CD14-positive monocyte (primary cell): ENCODE data around the gene DESI1. TPM values are rescaled to one million over a fixed set of nuclear protein-coding genes. Genes with fewer than 3 reads are reported as not detected.

ENCODE experiments used
- DNase-seq, 3 donors: peaks; one replicate each; pipeline ENCODE4 v3.0.0-alpha.2; 2011 to 2022
- H2AFZ ChIP-seq: 2 replicates; pipeline ENCODE4 v1.6.0; 2012; ENCODE audit warnings: mild to moderate bottlenecking, low read depth, low read length, inconsistent platforms; ENCODE audit not compliant: insufficient read depth, poor library complexity, severe bottlenecking
- H3K27ac ChIP-seq, 2 donors: 1 replicate in 1 of 2; 2 replicates in 1 of 2; pipeline ENCODE4 v1.5.1; 2012 to 2013; ENCODE audit warnings: low read length in 2 of 2, control low read depth in 1 of 2, inconsistent platforms in 1 of 2, low read depth in 1 of 2, mild to moderate bottlenecking in 1 of 2
- H3K27me3 ChIP-seq, 2 donors: one replicate each; pipeline versions ENCODE4 v1.6.0 to v1.6.1; 2011 to 2013; ENCODE audit warnings: low read length in 2 of 2; ENCODE audit not compliant: control insufficient read depth in 2 of 2, insufficient read depth in 2 of 2
- H3K36me3 ChIP-seq, 2 donors: replicated peaks in 1 of 2; 1 replicate in 1 of 2; 2 replicates in 1 of 2; pipeline versions ENCODE4 v1.5.1 to v1.6.1; 2012 to 2013; ENCODE audit warnings: low read length in 2 of 2, control low read depth in 1 of 2, inconsistent platforms in 1 of 2, mild to moderate bottlenecking in 1 of 2; ENCODE audit not compliant: insufficient read depth in 2 of 2, control insufficient read depth in 1 of 2
- H3K4me1 ChIP-seq, 2 donors: 1 replicate in 1 of 2; 2 replicates in 1 of 2; pipeline versions ENCODE4 v1.5.1 to v1.6.1; 2012 to 2013; ENCODE audit warnings: low read length in 2 of 2, control low read depth in 1 of 2, inconsistent platforms in 1 of 2, mild to moderate bottlenecking in 1 of 2, moderate library complexity in 1 of 2; ENCODE audit not compliant: insufficient read depth in 2 of 2, control insufficient read depth in 1 of 2
- H3K4me2 ChIP-seq: replicated peaks from 2 replicates; pipeline ENCODE3; 2012; ENCODE audit warnings: low read length, moderate library complexity, mild to moderate bottlenecking; ENCODE audit not compliant: poor library complexity, severe bottlenecking; ENCODE audit errors: extremely low read depth
- H3K4me3 ChIP-seq, 3 experiments: fragments of 200-600 bp in 1 of 3; sonication (generic) in 1 of 3; replicated peaks in 1 of 3; 1 replicate in 2 of 3; 2 replicates in 1 of 3; pipeline ENCODE4 v1.5.1; 2011 to 2013; ENCODE audit warnings: low read length in 3 of 3, mild to moderate bottlenecking in 3 of 3, control low read depth in 2 of 3, low read depth in 2 of 3, inconsistent platforms in 1 of 3, moderate library complexity in 1 of 3
- H3K79me2 ChIP-seq: 2 replicates; pipeline ENCODE4 v1.6.0; 2012; ENCODE audit warnings: mild to moderate bottlenecking, control low read depth, inconsistent platforms, low read length, moderate library complexity; ENCODE audit not compliant: insufficient read depth
- H3K9ac ChIP-seq: 2 replicates; pipeline ENCODE4 v1.6.0; 2017; ENCODE audit warnings: low read length, mild to moderate bottlenecking; ENCODE audit not compliant: insufficient read depth, poor library complexity, severe bottlenecking
- H3K9me3 ChIP-seq, 2 donors: replicated peaks in 1 of 2; 1 replicate in 1 of 2; 2 replicates in 1 of 2; pipeline versions ENCODE4 v1.5.1 to v1.6.1; 2012 to 2013; ENCODE audit warnings: low read length in 2 of 2, control low read depth in 1 of 2; ENCODE audit not compliant: control insufficient read depth in 1 of 2, insufficient read depth in 1 of 2
- H4K20me1 ChIP-seq: 2 replicates; pipeline ENCODE4 v1.6.0; 2012; ENCODE audit warnings: mild to moderate bottlenecking, low read length, control low read depth, moderate library complexity; ENCODE audit not compliant: insufficient read depth
- H3K27ac Mint-ChIP-seq, 7 donors: one replicate each; pipeline ENCODE4 v1.8.0; 2020; ENCODE audit warnings: mild to moderate bottlenecking in 7 of 7, mixed read lengths in 7 of 7, moderate library complexity in 6 of 7, inconsistent platforms in 2 of 7
- H3K27me3 Mint-ChIP-seq, 3 donors: one replicate each; pipeline ENCODE4 v1.8.0; 2021 to 2022; ENCODE audit warnings: low read depth in 3 of 3, mild to moderate bottlenecking in 3 of 3, mixed read lengths in 3 of 3, moderate library complexity in 3 of 3, inconsistent platforms in 1 of 3
- H3K36me3 Mint-ChIP-seq, 2 donors: one replicate each; pipeline ENCODE4 v1.8.0; 2020; ENCODE audit warnings: mixed read lengths in 2 of 2, inconsistent platforms in 1 of 2, mild to moderate bottlenecking in 1 of 2
- H3K4me1 Mint-ChIP-seq: one replicate; pipeline ENCODE4 v1.8.0; 2020; ENCODE audit warnings: mild to moderate bottlenecking, mixed read lengths
- H3K4me3 Mint-ChIP-seq, 2 donors: one replicate each; pipeline ENCODE4 v1.8.0; 2020; ENCODE audit warnings: mild to moderate bottlenecking in 2 of 2, mixed read lengths in 2 of 2, moderate library complexity in 1 of 2
- H3K9me3 Mint-ChIP-seq, 7 donors: one replicate each; pipeline ENCODE4 v1.8.0; 2020 to 2022; ENCODE audit warnings: mixed read lengths in 7 of 7, mild to moderate bottlenecking in 6 of 7, moderate library complexity in 6 of 7, inconsistent platforms in 2 of 7
- WGBS: methylation state at CpG from one replicate; pipeline ENCODE4 v1.1.5; 2013; ENCODE audit warnings: missing lambda C conversion rate; ENCODE audit not compliant: insufficient coverage; 5-methylcytosine and 5-hydroxymethylcytosine counted together
- intact Hi-C, 2 donors: fragments of 100-400 bp; cut with micrococcal nuclease; formaldehyde crosslinking; loops; one replicate each; pipeline versions ENCODE4 v1.15.0 to v1.15.1; 2023
- polyA plus RNA-seq, 3 donors: library from polyadenylated mRNA; depleted of rRNA in 1 of 3; unstranded in 2 of 3; stranded (reverse) in 1 of 3; fragments of 300-500 nt in 2 of 3; fragments of >200 nt in 1 of 3; fragmentation: Illumina TruSeq in 2 of 3; gene quantifications; 1 replicate in 2 of 3; 2 replicates in 1 of 3; pipeline ENCODE4 v1.2.3, GENCODE V29; 2012 to 2021
- TF ChIP-seq, protein P1 (sequence below): fragments of 200-600 bp; IDR thresholded peaks from one replicate; pipeline ENCODE4 v1.8.0; 2022; ENCODE audit warnings: antibody characterized with exemption, mild to moderate bottlenecking

DESI1 gene
- polyA plus RNA-seq, 3 donors: 15.8 to 33.7 (median 31.5) TPM

DNA sequence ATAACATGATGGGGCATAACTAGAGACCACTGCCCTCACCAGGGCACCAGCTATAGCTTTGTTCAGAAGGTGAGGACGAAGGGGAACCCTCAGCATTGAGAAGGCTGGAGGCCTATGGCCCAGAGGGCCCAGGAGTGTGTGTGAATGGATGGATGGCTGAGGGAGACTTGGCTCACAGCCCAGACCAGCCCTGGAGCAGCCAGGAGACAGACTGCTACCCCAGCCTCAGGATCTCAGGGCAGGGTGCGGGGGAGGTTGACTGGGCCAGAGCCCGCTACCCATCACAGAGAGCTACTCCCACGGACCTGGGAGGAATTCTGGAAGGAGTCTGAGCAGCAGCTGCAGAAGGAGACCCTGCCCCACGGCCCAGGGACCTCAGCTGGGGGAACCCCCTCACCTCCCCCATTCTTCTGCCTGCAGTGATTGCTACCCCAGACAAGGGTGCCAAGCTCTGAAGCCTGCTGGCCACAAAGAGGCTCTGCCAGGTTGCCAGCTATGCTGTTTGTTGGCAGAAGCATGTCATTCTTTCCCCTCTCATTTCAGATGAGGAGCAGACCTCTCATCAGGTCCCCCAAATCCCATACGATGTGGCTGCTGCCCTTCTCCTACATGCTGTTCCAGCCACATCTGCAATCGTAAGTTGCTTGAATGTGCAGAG, 65.4 kb downstream of the DESI1 start:
- H4K20me1 ChIP-seq: no peaks in the 10 kb centered on the region
- no peak for DNase-seq
- Mint-ChIP-seq H3K4me1 (no peaks in the 10 kb centered on the region), H3K27ac (no peak overlapping the region), H3K36me3 (no peaks in the 10 kb centered on the region), H3K27me3 (peaks cover 30 to 39% (median 36%) of the 10 kb centered on the region in 3 donors), H3K4me3 (no peak overlapping the region), H3K9me3 (peaks cover 0 to 5% (median 0%) of the 10 kb centered on the region in 7 donors)
- intact Hi-C loops: no loop called here
- no peaks in the 10 kb centered on the region for H3K36me3 ChIP-seq
- WGBS: 70% methylated on average over 1 of the region's 7 CpGs
- TF ChIP-seq, protein P1, sequence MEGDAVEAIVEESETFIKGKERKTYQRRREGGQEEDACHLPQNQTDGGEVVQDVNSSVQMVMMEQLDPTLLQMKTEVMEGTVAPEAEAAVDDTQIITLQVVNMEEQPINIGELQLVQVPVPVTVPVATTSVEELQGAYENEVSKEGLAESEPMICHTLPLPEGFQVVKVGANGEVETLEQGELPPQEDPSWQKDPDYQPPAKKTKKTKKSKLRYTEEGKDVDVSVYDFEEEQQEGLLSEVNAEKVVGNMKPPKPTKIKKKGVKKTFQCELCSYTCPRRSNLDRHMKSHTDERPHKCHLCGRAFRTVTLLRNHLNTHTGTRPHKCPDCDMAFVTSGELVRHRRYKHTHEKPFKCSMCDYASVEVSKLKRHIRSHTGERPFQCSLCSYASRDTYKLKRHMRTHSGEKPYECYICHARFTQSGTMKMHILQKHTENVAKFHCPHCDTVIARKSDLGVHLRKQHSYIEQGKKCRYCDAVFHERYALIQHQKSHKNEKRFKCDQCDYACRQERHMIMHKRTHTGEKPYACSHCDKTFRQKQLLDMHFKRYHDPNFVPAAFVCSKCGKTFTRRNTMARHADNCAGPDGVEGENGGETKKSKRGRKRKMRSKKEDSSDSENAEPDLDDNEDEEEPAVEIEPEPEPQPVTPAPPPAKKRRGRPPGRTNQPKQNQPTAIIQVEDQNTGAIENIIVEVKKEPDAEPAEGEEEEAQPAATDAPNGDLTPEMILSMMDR: no peak
- H3K4me3 ChIP-seq: no peak overlapping the region
- H3K9me3 ChIP-seq: no peaks in the 10 kb centered on the region
- H3K4me2 ChIP-seq: no peak overlapping the region
- H3K9ac ChIP-seq: no peak overlapping the region
- no peak overlapping the region for H2AFZ ChIP-seq
- H3K79me2 ChIP-seq: no peaks in the 10 kb centered on the region
- H3K27ac ChIP-seq: no peak overlapping the region
- no peaks in the 10 kb centered on the region for H3K4me1 ChIP-seq
- H3K27me3 ChIP-seq: peaks cover 0 to 18% of the 10 kb centered on the region in 2 donors

DNA sequence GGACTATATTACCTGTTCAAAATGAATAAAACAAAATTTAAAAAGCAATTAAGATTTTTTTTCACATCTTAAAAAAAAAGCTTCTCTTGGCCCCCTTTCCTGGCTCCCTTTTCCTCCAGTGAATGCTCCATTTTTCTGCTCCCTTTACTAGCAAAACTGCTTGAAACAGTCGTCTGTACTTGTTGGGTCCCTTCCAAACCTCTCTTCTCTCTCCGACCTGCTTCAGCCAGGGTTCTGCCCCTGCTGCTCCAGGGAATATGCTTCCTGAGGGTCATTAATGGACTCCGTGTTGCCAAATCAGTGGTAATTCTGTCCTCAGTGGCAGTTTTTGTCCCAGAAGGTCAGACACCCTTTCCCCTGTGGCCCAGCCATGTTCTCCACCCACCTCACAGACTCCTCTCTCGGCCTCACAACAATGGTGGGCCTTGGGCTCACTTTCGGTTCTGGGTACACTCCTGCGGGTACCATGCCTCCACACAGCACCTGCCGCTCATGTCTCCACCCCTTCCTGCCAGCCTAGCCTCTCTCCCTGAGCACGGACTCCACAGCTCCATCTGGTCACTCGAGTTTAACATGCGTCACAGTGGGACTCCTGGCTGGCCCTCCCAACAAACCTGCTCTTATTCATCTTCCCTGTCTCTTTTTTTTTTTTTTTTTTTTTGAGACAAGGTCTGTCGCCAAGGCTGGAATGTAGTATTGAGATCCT, 68.8 kb downstream of the DESI1 start:
- Histone ChIP-seq H3K27ac (no peak overlapping the region), H3K36me3 (no peaks in the 10 kb centered on the region), H4K20me1 (no peaks in the 10 kb centered on the region), H2AFZ (no peak overlapping the region), H3K4me1 (no peaks in the 10 kb centered on the region), H3K79me2 (no peaks in the 10 kb centered on the region), H3K9me3 (no peaks in the 10 kb centered on the region), H3K9ac (no peak overlapping the region), H3K4me3 (no peak overlapping the region), H3K27me3 (peaks cover 0 to 4% of the 10 kb centered on the region in 2 donors), H3K4me2 (no peak overlapping the region)
- TF ChIP-seq, protein P1: no peak
- Mint-ChIP-seq H3K27ac (no peak overlapping the region), H3K9me3 (peaks cover 0 to 5% (median 0%) of the 10 kb centered on the region in 7 donors), H3K27me3 (peaks cover 18 to 21% (median 18%) of the 10 kb centered on the region in 3 donors), H3K4me1 (no peaks in the 10 kb centered on the region), H3K36me3 (no peaks in the 10 kb centered on the region), H3K4me3 (no peak overlapping the region)
- intact Hi-C loops: no loop called here
- DNase-seq: no peak
- WGBS: 93% methylated on average over 10 of the region's 11 CpGs
